ENCODE data around the gene ZNF460. TPM values are rescaled to one million over a fixed set of nuclear protein-coding genes. Genes with fewer than 3 reads are reported as not detected.
"Not testable (repeated sequence)": the region's sequence is repeated elsewhere in the genome, so short reads cannot be mapped to it uniquely, and the experiment has no call there.

ZNF460 gene
- total RNA-seq, 1 experiment from 2014 or later = 29.1 TPM

DNA sequence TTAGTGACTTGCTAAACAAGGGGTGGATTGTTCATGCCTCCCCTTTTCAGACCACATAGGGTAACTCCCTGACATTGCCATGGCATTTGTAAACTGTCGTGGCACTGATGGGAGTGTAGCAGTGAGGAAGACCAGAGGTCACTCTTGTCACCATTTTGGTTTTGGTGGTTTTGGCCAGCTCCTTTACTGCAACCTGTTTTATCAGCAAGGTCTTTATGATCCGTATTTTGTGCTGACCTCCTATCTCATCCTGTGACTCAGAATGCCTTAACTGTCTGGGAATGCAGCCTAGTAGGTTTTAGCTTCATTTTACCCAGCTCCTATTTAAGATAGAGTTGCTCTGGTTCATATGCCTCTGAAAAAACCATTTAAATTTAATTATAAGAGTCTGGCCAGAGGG is 1.8 kb upstream of the ZNF460 start:
- DNase-seq (ENCODE audit: low spot score); in situ Hi-C loops (cut with HindIII; ENCODE audit: low sequenced_read_pairs): not testable (repeated sequence)

- in situ Hi-C loops (cut with HindIII; ENCODE audit: low sequenced_read_pairs) = no loop called here
Measured at GRCh38 chr19:57279418-57280164, 694 bp upstream of the ZNF460 start.

DNA sequence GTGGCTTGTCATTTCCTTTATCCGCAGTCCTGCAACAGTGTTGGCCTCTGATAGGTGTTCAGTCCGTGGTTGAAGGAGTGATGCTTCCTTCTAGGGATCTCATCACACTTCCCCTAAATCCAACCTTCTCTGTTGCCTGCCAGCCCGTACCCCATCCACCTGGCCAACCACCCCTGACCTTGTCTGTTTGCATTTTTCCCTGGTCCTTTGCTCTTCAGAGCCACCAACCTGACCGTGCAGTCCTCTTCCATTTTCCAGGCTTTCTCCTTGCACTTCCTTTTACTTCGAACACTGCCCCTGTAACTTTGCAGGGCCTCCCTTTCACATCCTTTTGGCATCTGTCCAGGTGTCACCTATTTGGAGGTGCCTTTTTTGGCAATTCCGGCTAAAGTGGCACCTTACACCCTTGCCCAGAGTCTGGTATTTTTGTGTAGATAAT is 696 bp downstream of the ZNF460 start:
- in situ Hi-C loops (cut with HindIII; ENCODE audit: low sequenced_read_pairs) = no loop called here
- peak; percentile 17 for DNase-seq (ENCODE audit: low spot score)

More at GRCh38 chr19:57279418-57280164, 694 bp upstream of the ZNF460 start:
- DNase-seq (ENCODE audit: low spot score) = peak; percentile 97

GRCh38 chr19:57282011-57282643 is 1.8 kb downstream of the ZNF460 start:
- no peak for DNase-seq (ENCODE audit: low spot score)
- in situ Hi-C loops (cut with HindIII; ENCODE audit: low sequenced_read_pairs) = no loop called here

DNA sequence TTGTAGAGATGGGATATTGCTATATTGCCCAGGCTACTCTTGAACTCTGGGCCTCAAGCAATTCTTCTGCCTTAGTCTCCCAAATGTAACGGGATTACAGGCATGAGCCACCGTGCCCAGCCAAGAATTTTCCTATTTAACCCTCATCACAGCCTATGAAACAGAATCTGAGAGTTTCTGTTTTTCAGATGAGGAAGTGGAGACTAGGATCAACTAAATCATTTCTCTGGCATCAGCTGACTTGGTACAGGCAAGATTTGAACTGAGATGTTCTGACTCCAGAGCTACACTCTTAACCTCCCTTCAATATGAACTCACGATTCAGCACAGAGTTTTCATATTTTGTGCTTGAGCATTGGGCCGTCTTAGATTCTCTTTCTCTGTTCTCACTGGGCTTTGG is 8.1 kb downstream of the ZNF460 start:
- in situ Hi-C loops (cut with HindIII; ENCODE audit: low sequenced_read_pairs) = no loop called here
- DNase-seq (ENCODE audit: low spot score) = no peak

DNA sequence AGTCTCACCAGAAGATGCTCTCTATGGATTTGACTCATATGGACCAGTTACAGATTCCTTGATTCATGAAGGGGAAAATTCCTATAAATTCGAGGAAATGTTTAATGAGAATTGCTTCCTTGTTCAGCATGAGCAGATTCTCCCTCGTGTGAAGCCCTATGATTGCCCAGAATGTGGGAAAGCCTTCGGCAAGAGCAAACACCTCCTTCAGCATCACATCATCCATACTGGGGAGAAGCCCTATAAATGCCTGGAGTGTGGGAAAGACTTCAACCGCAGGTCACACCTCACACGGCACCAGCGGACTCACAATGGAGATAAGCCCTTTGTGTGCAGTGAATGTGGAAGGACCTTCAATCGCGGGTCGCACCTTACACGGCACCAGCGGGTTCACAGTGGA is 10.7 kb downstream of the ZNF460 start:
- in situ Hi-C loops (cut with HindIII; ENCODE audit: low sequenced_read_pairs) = no loop called here
- DNase-seq (ENCODE audit: low spot score) = no peak

- DNase-seq (ENCODE audit: low spot score) = no peak
- in situ Hi-C loops (cut with HindIII; ENCODE audit: low sequenced_read_pairs) = no loop called here
Measured at GRCh38 chr19:57292547-57292946, 12.3 kb downstream of the ZNF460 start.

DNA sequence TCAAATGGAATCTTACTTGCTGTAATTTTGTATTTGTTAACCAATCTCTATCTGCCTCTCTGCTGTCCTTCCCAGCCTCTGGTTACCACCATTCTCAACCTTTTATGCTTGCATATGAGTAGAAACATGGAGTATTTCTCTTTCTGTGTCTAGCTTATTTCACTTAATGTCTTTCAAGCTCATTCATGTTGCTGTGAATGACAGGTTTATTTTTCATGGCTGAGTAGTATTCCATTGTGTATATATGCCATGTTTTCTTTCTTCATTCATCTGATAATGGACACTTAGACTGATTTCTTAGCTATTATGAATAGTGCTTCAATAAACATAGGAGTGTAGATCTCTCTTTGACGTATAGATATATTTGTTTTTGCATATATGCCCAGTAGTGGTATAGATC is 13.4 kb downstream of the ZNF460 start:
- no peak for DNase-seq (ENCODE audit: low spot score)
- in situ Hi-C loops (cut with HindIII; ENCODE audit: low sequenced_read_pairs) = no loop called here

DNA sequence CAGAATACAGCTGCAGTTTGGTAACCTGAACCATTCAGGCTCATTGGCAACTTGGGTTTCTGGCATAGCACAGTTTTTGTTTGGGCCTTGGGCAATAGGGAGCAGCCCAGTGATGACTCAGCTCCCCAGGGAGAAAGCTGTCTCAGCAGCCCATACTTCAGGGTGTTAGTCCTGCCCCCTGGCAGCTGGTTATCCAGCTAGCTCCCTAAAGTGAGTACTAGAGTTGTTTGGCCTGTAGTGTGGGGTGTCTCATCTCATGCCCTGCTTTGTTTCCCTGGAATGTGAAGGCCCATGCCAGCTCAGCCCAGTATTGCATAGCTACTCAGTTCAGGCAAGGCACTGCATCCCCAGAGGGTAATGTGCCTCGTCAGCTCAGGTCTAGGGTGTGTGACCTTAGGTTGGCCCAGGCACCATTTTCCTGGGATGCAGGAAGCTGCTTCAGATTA is 21.8 kb downstream of the ZNF460 start:
- in situ Hi-C loops (cut with HindIII; ENCODE audit: low sequenced_read_pairs) = no loop called here
- no peak for DNase-seq (ENCODE audit: low spot score)

DNA sequence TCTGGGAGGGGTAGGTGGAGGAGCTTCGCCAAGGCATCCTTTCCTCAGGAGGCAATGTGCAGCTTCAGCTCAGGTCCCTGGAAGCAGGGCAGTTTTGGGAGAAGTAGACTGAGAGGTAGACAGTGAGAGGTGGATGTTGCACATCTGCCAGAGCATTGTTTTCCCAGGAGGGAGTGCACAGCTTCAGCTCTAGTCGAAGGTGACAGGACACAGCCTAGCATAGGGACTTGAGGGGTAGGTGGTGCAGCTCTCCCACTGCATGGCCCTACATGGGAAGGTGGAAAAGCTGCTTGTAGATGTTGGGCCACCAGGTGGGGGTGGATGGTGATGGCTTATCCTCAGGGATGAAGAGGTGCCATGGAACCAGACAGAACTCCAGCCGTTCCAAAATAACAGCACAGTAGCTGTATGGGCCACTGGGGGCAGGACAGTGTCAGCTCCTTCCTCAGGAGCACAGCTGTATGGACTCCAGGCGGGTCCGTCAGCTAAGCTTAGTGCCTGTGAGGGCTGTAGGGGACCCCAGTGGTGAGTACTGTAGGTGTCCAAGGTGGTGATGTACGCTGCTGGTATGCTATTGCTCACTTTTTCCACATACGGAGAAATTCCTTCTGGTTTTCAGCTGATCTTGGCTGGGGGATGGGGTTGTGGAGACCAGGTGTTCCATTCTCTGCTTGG is 22.6 kb downstream of the ZNF460 start:
- no peak for DNase-seq (ENCODE audit: low spot score)
- in situ Hi-C loops (cut with HindIII; ENCODE audit: low sequenced_read_pairs) = no loop called here

DNA sequence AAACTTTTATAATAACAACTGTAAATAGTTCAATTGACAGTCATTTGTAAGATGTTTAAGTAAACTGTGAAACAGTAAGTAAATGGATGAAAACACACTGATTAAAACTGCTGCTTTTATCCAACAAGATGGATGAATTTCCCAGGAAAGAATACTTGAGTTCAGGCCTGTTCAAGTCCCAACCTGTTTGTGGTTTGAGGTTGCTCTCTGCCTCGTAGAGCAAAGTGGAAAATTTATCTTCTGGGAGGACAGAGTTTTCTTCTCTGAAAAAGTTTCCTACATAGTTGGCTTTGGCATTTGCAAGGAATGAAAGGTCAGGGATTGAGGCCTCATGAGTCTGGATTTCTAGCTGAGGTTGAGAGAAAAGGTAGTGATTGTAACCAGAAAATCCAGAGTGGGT is 24.8 kb downstream of the ZNF460 start:
- no peak for DNase-seq (ENCODE audit: low spot score)
- in situ Hi-C loops (cut with HindIII; ENCODE audit: low sequenced_read_pairs) = no loop called here

GRCh38 chr19:57308514-57308913 is 28.2 kb downstream of the ZNF460 start:
- in situ Hi-C loops (cut with HindIII; ENCODE audit: low sequenced_read_pairs) = no loop called here
- DNase-seq (ENCODE audit: low spot score) = no peak

DNA sequence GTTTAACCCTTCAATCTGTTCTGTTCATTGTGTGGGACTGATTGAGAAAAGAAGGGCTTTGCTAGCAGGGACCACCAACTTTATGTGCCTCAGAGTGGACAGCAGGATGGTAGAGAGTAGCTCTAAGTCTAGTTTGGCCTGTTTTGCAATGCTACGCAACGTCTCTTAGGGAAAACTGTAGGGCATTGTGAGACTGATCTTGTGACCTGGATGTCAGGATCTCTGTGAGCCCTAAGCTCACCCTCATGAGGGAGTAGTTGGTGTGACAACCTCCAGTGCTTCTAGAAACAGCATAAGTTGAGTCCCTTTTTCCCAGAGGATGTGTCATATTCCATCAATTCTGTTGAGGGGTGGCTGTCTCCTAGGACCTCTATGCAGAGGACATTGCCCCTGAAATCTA is 30.5 kb downstream of the ZNF460 start:
- in situ Hi-C loops (cut with HindIII; ENCODE audit: low sequenced_read_pairs) = no loop called here
- DNase-seq (ENCODE audit: low spot score) = no peak

- no peak for DNase-seq (ENCODE audit: low spot score)
- in situ Hi-C loops (cut with HindIII; ENCODE audit: low sequenced_read_pairs) = no loop called here
Measured at GRCh38 chr19:57314146-57314545, 33.9 kb downstream of the ZNF460 start.

DNA sequence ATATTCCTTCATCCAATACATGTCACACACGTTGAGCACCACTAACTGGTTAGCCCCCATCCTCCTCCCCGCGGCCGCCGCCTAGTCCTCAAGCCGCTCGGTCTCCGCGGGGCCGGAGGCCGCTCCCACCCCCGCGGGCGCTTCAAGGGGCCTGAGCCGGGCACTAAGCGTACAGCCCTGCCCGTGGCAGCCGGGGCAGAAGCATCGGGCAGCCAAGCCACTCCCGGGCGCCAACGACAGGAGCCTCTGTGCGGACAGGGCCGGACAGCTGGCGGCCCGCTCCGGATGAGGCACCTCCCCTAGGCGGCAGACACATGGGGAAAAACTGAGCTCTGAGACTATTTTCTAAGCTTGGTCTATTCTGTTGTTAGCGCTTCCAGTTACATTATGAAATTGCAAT is 37.2 kb downstream of the ZNF460 start:
- peak; percentile 45 for DNase-seq (ENCODE audit: low spot score)
- in situ Hi-C loops (cut with HindIII; ENCODE audit: low sequenced_read_pairs) = no loop called here

DNA sequence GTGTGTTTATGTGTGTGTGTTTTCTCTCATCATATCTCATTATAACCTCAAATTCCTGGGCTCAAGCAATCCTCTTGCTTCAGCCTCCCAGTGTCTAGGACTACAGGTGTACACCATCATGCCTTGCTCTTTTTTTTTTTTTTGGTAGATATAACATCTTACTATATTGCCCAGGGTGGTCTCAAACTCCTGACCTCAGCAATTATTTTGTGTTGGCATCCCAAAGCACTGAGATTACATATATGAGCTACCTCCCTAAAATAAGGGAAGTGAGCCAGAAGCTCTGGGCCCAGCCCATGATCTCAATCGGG is 39.5 kb downstream of the ZNF460 start:
- in situ Hi-C loops (cut with HindIII; ENCODE audit: low sequenced_read_pairs) = no loop called here

GRCh38 chr19:57320180-57321084 is 40.1 kb downstream of the ZNF460 start, which contains the start of gene ZNF543:
TSS of gene ZNF543 (plus strand) at chr19:57320472. CDS start at chr19:57320854, 382 bp downstream.
- DNase-seq (ENCODE audit: low spot score) = peak; percentile 97
- in situ Hi-C loops (cut with HindIII; ENCODE audit: low sequenced_read_pairs) = no loop called here

More for the DNA sequence above, 39.5 kb downstream of the ZNF460 start:
- DNase-seq (ENCODE audit: low spot score) = no peak

GRCh38 chr19:57321116-57321515 is 40.8 kb downstream of the ZNF460 start:
- DNase-seq (ENCODE audit: low spot score) = no peak
- in situ Hi-C loops (cut with HindIII; ENCODE audit: low sequenced_read_pairs) = no loop called here

- DNase-seq (ENCODE audit: low spot score) = no peak
- in situ Hi-C loops (cut with HindIII; ENCODE audit: low sequenced_read_pairs) = no loop called here
Measured at GRCh38 chr19:57321751-57322150, 41.5 kb downstream of the ZNF460 start.
